SJSA1 (cell line): ENCODE data around the gene MRPS21. TPM values are rescaled to one million over a fixed set of nuclear protein-coding genes. Genes with fewer than 3 reads are reported as not detected.

ENCODE experiments used
- DNase-seq, 2 experiments: peaks; one replicate each; pipeline ENCODE4 v3.0.0-alpha.2; 2015 to 2020; ENCODE audit warnings: low spot score in 2 of 2, low read depth in 1 of 2
- H3K27ac ChIP-seq: fragments of 250-450 bp; sonication (Bioruptor Pico); 2 replicates; pipeline ENCODE4 v1.5.1; 2020; ENCODE audit warnings: mild to moderate bottlenecking, moderate library complexity
- H3K27me3 ChIP-seq: fragments of 250-450 bp; sonication (Bioruptor Pico); replicated peaks from 2 replicates; pipeline ENCODE4 v1.5.1; 2020; ENCODE audit warnings: mild to moderate bottlenecking, moderate library complexity
- H3K36me3 ChIP-seq: fragments of 250-450 bp; sonication (Bioruptor Pico); 2 replicates; pipeline ENCODE4 v1.5.1; 2020; ENCODE audit warnings: mild to moderate bottlenecking
- H3K4me1 ChIP-seq: fragments of 250-450 bp; sonication (Bioruptor Pico); replicated peaks from 2 replicates; pipeline ENCODE4 v1.6.1; 2021; ENCODE audit warnings: mild to moderate bottlenecking
- H3K4me3 ChIP-seq: fragments of 250-450 bp; sonication (Bioruptor Pico); 2 replicates; pipeline ENCODE4 v1.5.1; 2020; ENCODE audit warnings: mild to moderate bottlenecking
- H3K9me3 ChIP-seq: fragments of 250-450 bp; sonication (Bioruptor Pico); replicated peaks from 2 replicates; pipeline ENCODE4 v1.5.1; 2020; ENCODE audit warnings: mild to moderate bottlenecking
- total RNA-seq: library from RNA; depleted of rRNA; stranded (reverse); fragments of >200 nt; shearing (Covaris generic); gene quantifications from 2 replicates; pipeline ENCODE4 v1.2.3, GENCODE V29; 2014

The MRPS21 gene
- total RNA-seq, 1 experiment from 2014 or later = 45.5 TPM

DNA sequence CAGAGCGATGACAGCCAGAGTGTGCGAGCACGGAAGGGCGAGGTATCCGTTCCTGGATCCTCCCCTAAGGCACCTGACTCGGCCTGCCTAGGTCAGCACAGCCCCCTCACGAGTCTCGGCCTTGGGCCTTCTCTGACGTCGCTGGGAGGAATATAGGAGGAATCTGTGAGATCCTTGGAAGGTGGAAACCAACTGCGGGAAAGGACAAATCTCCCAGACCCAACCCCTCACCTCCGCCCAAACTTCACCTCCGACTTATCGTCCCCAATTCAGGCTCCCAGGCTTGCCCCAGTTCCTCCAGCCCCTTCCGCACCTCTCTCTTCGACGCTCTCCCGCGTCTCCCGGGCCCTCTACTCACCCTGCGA lies 25.3 kb upstream of the MRPS21 start:
- H3K27ac ChIP-seq = peak overlapping the region; percentile 58
- peaks cover 16% of the 10 kb centered on the region for H3K4me1 ChIP-seq
- peak overlapping the region; percentile 81 for H3K4me3 ChIP-seq
- no peaks in the 10 kb centered on the region for H3K27me3 ChIP-seq
- no peaks in the 10 kb centered on the region for H3K9me3 ChIP-seq
- H3K36me3 ChIP-seq = peaks cover 42% of the 10 kb centered on the region
- no peak for DNase-seq

DNA sequence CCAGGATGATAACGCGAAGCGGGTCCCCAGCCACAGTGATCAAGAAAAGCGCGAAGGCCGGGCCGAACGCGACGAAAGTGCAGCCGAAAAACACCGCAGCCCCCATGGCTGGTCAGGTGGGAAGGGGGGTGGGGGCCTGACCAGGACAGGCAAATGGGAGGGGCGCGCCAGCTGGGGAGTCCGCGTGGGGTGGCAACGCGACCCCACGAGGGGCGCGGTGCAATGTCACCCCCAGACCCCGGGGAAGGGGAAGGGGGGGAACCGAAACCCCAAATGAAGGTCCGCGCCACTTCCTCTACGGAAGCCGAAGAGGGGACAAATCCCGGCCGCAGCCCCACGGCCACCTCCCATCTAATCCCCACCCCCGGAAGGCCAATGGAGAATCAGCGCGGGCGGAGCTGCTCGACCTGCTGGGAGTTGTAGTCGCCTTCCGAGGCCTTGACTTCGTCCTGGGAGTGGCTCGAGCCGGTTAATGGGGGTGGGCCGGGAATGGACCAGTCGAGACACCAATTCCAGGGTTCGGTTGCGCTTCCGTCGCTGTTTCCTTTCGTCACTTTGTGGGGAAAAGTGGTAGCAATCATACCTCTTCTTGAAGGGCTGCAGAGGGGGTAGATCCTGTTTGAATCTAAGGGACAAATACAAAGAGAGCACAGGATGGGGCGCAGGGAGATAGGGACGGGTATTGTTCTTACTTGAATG lies 24.8 kb upstream of the MRPS21 start, which contains the start of gene APH1A:
APH1A (minus strand) TSS at position 312 of the 699 bp plus-strand sequence; CDS start at position 106, 206 bp downstream.
- Histone ChIP-seq H3K36me3 (peaks cover 42% of the 10 kb centered on the region), H3K4me3 (peak within 1 kb of the TSS; percentile 81), H3K4me1 (peaks cover 16% of the 10 kb centered on the region), H3K27me3 (no peaks in the 10 kb centered on the region), H3K9me3 (no peaks in the 10 kb centered on the region), H3K27ac (peak within 1 kb of the TSS; percentile 58)
- DNase-seq = peak; percentile 88 to 98

DNA sequence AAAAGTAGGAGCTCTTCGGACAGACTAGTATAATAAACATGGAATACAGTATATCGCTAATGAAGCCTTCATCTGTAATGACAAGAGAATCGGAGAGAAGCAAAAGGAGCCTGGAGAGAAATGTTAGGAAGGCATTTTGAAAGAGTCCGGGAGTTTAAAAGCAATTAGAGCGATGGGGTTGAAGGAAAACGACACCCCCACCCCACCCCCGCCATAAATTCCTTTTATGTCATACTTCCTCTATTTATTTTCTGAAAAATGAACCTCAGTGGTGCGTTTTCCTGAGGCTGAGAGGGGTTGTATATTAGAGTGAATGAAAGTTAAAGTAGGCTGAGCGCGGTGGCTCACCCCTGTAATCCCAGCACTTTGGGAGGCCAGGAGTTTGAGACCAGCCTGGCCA lies 24.2 kb upstream of the MRPS21 start:
- DNase-seq = no peak
- Histone ChIP-seq H3K4me3 (peak overlapping the region; percentile 81), H3K27ac (peak overlapping the region; percentile 58), H3K36me3 (peaks cover 40% of the 10 kb centered on the region), H3K4me1 (peaks cover 16% of the 10 kb centered on the region), H3K9me3 (no peaks in the 10 kb centered on the region), H3K27me3 (no peaks in the 10 kb centered on the region)

DNA sequence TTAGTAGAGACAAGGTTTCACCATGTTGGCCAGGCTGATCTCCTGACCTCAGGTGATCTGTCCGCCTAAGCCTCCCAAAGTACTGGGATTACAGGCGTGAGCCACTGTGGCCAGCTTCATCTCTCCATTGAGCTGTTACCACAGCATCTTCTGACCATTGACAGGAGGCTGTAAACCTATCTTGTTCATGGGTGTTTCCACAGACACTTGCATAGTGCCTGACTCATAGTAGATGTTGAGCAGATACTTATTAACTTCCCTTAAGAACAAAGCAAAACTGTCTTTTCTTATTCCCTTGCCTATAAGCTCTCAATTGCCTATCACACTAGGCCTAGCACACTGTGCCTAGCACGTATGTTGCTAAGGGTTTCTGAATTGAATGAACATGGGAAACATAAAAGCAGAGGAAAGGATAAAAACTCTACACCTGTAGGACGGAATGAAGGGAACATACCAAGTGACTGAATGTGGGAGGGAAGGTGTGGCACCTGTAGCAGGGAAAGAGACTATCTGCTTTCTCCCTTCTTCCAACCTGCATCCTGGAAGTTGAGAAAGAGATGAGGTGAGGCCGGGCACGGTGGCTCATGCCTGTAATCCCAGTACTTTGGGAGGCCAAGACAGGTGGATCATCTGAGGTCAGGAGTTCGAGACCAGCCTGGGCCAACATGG lies 22.2 kb upstream of the MRPS21 start:
- H3K9me3 ChIP-seq = no peaks in the 10 kb centered on the region
- no peak for DNase-seq

DNA sequence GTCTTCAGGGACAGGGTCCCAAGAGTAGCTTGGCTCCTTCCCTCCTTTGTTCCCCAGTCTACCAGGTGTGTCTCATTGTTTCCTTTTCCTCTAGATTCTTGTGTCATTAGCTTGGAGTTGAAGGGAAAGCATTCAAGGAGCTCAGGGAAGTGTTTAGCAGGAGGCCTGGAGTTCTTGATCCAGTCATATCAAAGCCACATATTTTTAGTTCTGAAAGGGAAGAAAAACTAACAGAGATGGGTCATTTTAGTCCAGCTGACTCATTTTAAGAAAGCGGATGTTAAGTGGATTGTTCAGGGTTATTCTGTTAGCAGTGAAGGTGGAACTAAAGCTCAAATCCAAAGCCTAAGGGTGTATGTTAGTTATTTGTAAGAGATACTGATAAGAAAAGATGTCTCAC lies 20.4 kb upstream of the MRPS21 start:
- H3K4me3 ChIP-seq = no peak overlapping the region
- no peak for DNase-seq
- H3K27ac ChIP-seq = no peak overlapping the region
- H3K36me3 ChIP-seq = peaks cover 5% of the 10 kb centered on the region
- peaks cover 5% of the 10 kb centered on the region for H3K4me1 ChIP-seq
- H3K9me3 ChIP-seq = no peaks in the 10 kb centered on the region
- no peaks in the 10 kb centered on the region for H3K27me3 ChIP-seq

More for the DNA sequence above, 22.2 kb upstream of the MRPS21 start:
- Histone ChIP-seq H3K36me3 (peaks cover 20% of the 10 kb centered on the region), H3K27ac (no peak overlapping the region), H3K27me3 (no peaks in the 10 kb centered on the region), H3K4me3 (no peak overlapping the region), H3K4me1 (peaks cover 16% of the 10 kb centered on the region)

DNA sequence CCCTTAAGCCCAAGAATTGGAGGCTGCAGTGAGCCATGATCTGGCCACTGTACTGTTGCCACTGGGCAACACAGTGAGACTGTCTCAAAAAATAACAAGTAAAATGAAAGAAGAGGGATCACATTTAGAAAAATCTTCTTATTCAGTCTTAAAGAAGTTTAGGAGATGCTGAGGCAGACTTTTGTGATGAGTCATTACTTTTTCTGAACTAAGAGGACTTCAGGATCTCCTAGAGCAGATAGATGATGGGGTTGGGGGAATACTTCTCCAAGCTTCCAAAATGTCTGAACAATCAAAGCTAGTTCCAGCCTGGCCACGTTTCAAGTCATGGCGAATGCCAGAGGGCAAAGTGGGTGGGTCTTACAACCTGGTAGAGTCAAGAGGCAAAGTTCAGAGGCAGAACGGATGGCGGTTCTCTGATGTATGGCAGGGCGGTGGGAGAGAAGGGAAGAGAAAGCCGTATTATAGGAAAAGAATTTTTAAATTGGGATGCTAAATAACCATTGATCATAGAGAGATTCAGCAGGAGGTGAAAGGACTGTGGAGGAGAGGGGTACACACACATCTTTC lies 13.4 kb upstream of the MRPS21 start:
- no peak for DNase-seq
- H3K4me1 ChIP-seq = peaks cover 18% of the 10 kb centered on the region
- H3K9me3 ChIP-seq = no peaks in the 10 kb centered on the region
- no peaks in the 10 kb centered on the region for H3K27me3 ChIP-seq
- H3K27ac ChIP-seq = no peak overlapping the region
- 0 out of 2 replicates have a peak, but pooled peaks cover 3% of the 10 kb centered on the region for H3K36me3 ChIP-seq
- H3K4me3 ChIP-seq = no peak overlapping the region

DNA sequence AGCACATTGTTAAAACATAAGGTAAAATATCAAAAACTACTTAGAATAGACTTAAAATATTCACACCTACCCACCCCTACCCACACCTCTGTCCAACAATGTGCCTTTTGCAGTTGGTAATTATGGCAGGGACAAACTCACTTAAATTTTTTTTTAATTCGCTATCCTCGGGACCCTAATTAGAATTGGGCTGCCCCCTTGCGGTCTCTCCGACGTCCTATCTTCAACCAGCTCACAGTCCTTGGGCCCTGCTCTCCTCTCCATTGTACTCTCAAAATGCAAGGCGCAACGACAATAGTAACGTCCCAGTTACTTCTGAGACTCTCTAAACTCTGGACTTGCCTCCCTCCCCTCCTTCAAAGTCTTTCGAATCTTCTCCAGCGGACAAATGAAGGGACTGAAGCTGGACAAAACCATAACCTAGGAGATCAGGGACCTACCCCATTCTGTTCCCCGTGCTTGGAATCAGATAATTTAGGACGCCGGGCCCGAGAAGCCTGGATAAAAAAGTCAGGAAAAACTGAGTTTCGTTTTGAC lies 12.4 kb upstream of the MRPS21 start:
- Histone ChIP-seq H3K9me3 (no peaks in the 10 kb centered on the region), H3K4me3 (peak overlapping the region; percentile 47), H3K27me3 (no peaks in the 10 kb centered on the region), H3K27ac (peak overlapping the region; percentile 53), H3K36me3 (peaks cover 6% of the 10 kb centered on the region; the same call in 1 of the 2 replicates), H3K4me1 (peaks cover 18% of the 10 kb centered on the region)
- DNase-seq = peak; percentile 71 to 78

DNA sequence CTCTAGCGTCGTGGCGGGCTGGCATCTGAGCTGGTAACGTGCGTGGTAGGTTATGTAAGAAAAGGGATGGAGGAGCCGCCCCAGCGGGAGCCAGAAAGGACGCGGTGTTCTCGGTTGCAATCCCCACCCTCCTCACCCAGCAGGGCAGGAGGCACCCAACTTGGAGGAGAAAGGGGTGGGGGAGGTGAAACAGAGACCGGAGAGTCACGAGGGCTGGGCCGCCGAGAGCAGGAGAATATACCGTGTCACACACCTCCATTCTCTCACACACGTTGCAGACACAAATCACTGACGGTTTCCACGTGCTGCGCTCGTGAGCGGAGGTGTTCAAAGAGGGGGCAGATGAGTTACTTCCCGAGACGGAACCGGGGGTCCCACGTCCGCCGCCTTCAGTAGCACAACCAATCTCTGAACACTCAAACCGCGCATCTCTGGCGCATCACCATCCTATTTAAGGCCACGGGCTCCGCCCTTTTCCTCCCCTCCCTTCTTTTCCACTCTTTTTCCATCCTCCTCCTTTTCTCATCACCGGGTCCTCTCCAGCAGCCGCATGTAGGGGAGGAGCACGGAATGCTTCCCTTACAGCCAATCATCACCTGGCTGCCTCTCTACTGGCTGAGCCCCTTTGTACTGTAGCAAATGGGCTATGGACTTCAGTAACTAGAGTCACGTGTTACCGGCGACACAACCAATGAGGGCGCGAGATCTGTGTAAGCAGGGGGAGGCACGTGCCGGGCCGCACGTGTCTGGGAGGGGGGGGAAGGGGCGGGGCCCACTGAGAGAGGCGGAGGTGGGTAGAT lies 11.7 kb upstream of the MRPS21 start, which contains the start of gene CIART:
CIART (plus strand) TSS at position 797 of the 800 bp plus-strand sequence. CDS start 714 bp downstream, outside the sequence.
- Histone ChIP-seq H3K9me3 (no peaks in the 10 kb centered on the region), H3K4me3 (peak within 1 kb of the TSS; percentile 47)
- peak; percentile 96 to 97 for DNase-seq

DNA sequence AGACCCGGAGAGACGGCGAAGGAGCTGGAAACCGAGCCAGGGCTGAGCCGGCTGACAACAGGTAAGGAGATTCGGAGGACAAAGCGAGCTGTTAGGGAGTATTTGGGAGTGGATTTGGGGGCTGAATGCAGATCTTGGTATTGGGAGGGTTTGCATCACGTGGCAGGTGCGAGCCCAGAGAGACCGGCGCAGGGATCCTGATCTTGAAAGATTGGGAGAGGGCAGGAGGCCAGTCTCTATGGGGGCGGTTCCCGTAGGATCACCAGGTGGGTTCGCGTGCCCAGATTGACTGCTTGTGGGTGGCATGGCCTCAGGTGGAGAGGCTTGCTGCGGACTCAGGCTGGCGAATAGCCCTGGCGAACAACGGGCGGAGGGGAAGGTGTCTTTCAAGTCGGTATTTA lies 11.1 kb upstream of the MRPS21 start:
- H3K9me3 ChIP-seq = no peaks in the 10 kb centered on the region
- peaks cover 15% of the 10 kb centered on the region for H3K36me3 ChIP-seq
- no peaks in the 10 kb centered on the region for H3K27me3 ChIP-seq
- DNase-seq = no peak
- H3K4me1 ChIP-seq = peaks cover 18% of the 10 kb centered on the region
- H3K4me3 ChIP-seq = peak overlapping the region; percentile 47
- H3K27ac ChIP-seq = peak overlapping the region; percentile 44

More for the DNA sequence above, 11.7 kb upstream of the MRPS21 start, which contains the start of gene CIART:
- Histone ChIP-seq H3K4me1 (peaks cover 18% of the 10 kb centered on the region), H3K27me3 (no peaks in the 10 kb centered on the region), H3K36me3 (peaks cover 12% of the 10 kb centered on the region), H3K27ac (peak within 1 kb of the TSS; percentile 53)

DNA sequence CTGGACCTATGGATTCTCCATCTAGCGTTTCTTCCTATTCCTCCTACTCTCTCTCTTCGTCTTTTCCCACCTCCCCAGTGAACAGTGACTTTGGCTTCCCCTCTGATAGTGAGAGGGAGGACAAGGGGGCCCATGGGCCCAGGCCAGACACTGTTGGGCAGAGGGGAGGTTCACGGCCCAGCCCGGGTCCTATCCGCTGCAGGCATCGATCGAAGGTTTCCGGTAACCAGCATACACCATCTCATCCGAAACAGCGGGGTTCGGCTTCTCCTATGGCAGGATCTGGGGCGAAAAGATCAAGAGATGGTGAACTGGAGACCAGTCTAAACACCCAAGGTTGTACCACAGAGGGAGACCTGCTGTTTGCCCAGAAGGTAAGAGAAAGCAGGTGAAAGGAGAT lies 10.4 kb upstream of the MRPS21 start:
- no peak overlapping the region for H3K27ac ChIP-seq
- no peak for DNase-seq
- peak overlapping the region; percentile 47 for H3K4me3 ChIP-seq
- no peaks in the 10 kb centered on the region for H3K9me3 ChIP-seq
- H3K27me3 ChIP-seq = no peaks in the 10 kb centered on the region
- H3K36me3 ChIP-seq = peaks cover 15% of the 10 kb centered on the region
- H3K4me1 ChIP-seq = peaks cover 18% of the 10 kb centered on the region

DNA sequence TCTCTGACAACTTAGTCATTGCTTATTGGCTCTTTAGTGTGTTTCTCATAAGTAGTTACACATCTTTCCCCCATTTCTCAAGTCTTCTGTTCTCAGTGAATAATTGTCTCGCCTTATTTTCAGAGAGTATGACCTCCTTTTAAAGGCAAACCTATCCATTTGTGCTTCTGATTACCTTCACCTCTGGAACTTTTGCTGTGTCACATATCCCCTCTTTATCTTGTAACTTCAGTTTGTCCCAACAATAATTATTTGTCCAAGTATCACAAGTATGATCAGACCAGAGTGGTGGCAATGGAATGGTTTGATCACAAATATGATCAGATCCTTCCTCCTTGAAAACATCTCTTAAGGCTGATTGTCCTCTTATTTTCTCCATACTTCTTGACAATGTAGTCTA lies 5.3 kb upstream of the MRPS21 start:
- H3K4me3 ChIP-seq = no peak overlapping the region
- H3K9me3 ChIP-seq = no peaks in the 10 kb centered on the region
- no peaks in the 10 kb centered on the region for H3K27me3 ChIP-seq
- DNase-seq = no peak
- no peak overlapping the region for H3K27ac ChIP-seq
- peaks cover 15% of the 10 kb centered on the region for H3K36me3 ChIP-seq
- peaks cover 3% of the 10 kb centered on the region for H3K4me1 ChIP-seq

DNA sequence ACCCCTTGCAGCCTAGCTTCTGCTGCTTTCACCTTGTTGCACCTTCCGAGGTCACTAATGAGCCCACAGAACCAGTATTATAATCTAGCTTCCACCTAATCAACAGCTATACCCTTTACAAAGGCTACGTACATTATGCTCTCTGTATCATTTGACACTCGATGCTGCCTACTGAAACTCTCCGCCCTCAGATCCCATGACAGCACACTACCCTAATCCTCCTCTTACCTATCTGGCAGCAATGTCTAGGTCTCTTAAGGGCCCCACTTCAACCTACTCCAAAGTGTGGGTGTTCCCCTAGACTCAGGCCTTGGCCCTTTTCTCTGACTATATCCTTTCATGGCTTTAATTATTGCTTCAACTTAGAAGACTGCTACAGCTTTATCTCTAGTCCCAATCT lies 4.8 kb upstream of the MRPS21 start:
- no peak for DNase-seq
- H3K4me1 ChIP-seq = peaks cover 4% of the 10 kb centered on the region
- H3K9me3 ChIP-seq = no peaks in the 10 kb centered on the region
- no peaks in the 10 kb centered on the region for H3K27me3 ChIP-seq
- no peak overlapping the region for H3K27ac ChIP-seq
- H3K4me3 ChIP-seq = no peak overlapping the region
- peaks cover 15% of the 10 kb centered on the region for H3K36me3 ChIP-seq

DNA sequence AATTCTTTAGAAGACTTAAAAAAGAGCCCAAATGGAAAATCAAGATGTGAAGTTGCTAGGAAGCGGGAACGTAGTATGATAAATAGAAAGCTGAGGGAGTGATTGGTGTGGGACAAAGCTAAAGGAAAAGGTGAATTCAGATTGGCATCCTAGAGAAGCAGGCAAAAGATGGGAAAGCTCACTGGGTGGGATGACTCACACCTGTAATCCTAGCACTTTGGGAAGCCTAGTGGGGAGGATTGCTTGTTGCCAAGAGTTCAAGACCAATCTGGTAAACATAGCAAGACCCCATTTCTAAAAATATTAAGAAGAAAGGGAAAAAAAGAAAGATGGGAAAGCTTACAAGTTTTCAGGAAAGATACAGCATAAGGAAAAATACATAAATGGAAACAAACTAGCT lies 1.8 kb downstream of the MRPS21 start:
- H3K27ac ChIP-seq = no peak overlapping the region
- H3K4me1 ChIP-seq = peaks cover 7% of the 10 kb centered on the region
- no peaks in the 10 kb centered on the region for H3K9me3 ChIP-seq
- H3K27me3 ChIP-seq = no peaks in the 10 kb centered on the region
- no peak for DNase-seq
- no peak overlapping the region for H3K4me3 ChIP-seq
- peaks cover 47% of the 10 kb centered on the region for H3K36me3 ChIP-seq
